ENCODE results near the gene GOLM1.

Gene GOLM1

GRCh38 chr9:86042199-86042978, 57.0 kb downstream of the GOLM1 start:
- H4K20me1 ChIP-seq (ENCODE audit: insufficient read depth, low read length), result no peaks in the 10 kb centered on the region
- H2AFZ ChIP-seq (ENCODE audit: low read length), result no peak overlapping the region
- no peak overlapping the region for H3K27ac ChIP-seq (ENCODE audit: low read length)
- no peaks in the 10 kb centered on the region for H3K79me2 ChIP-seq (ENCODE audit: low read length)
- H3K4me3 ChIP-seq (ENCODE audit: low read length), result no peak overlapping the region
- DNase-seq, result no peak
- H3K4me1 ChIP-seq (ENCODE audit: low read length), result no peaks in the 10 kb centered on the region
- H3F3A ChIP-seq (ENCODE audit: insufficient read depth, low read length), result no peaks in the 10 kb centered on the region
- no peaks in the 10 kb centered on the region for H3K9me3 ChIP-seq (replicated peaks; ENCODE audit: insufficient read depth, low read length)
- no peaks in the 10 kb centered on the region for H3K27me3 ChIP-seq (replicated peaks; ENCODE audit: insufficient read depth, low read length)
- H3K9me2 ChIP-seq (replicated peaks; ENCODE audit: insufficient read depth, low read length), result no peaks in the 10 kb centered on the region
- H3K9ac ChIP-seq (ENCODE audit: low read length), result no peak overlapping the region
- H3K4me2 ChIP-seq (ENCODE audit: low read depth, low read length), result no peak overlapping the region
- TF ChIP-seq CTCF (IDR thresholded peaks at IDR 0.05; ENCODE audit: low read length) (no peak), EZH2 (optimal IDR thresholded peaks at IDR 0.05; ENCODE audit: low read depth, low read length) (no peak), EZH2phosphoT487 (IDR thresholded peaks at IDR 0.05; ENCODE audit: low read length) (no peak)
- H3K36me3 ChIP-seq (replicated peaks; ENCODE audit: insufficient read depth, low read length), result no peaks in the 10 kb centered on the region

GRCh38 chr9:86041311-86041741, 58.0 kb downstream of the GOLM1 start:
- no peak for TF ChIP-seq EZH2phosphoT487 (IDR thresholded peaks at IDR 0.05; ENCODE audit: low read length)
- no peak for TF ChIP-seq CTCF (IDR thresholded peaks at IDR 0.05; ENCODE audit: low read length)
- Histone ChIP-seq H3K9me2 (replicated peaks; ENCODE audit: insufficient read depth, low read length) (no peaks in the 10 kb centered on the region), H2AFZ (ENCODE audit: low read length) (no peak overlapping the region), H3K36me3 (replicated peaks; ENCODE audit: insufficient read depth, low read length) (no peaks in the 10 kb centered on the region), H3K27me3 (replicated peaks; ENCODE audit: insufficient read depth, low read length) (no peaks in the 10 kb centered on the region), H4K20me1 (ENCODE audit: insufficient read depth, low read length) (no peaks in the 10 kb centered on the region), H3K27ac (ENCODE audit: low read length) (no peak overlapping the region), H3K4me1 (ENCODE audit: low read length) (no peaks in the 10 kb centered on the region), H3K4me2 (ENCODE audit: low read depth, low read length) (no peak overlapping the region), H3F3A (ENCODE audit: insufficient read depth, low read length) (no peaks in the 10 kb centered on the region), H3K4me3 (ENCODE audit: low read length) (no peak overlapping the region), H3K9ac (ENCODE audit: low read length) (no peak overlapping the region), H3K79me2 (ENCODE audit: low read length) (no peaks in the 10 kb centered on the region), H3K9me3 (replicated peaks; ENCODE audit: insufficient read depth, low read length) (no peaks in the 10 kb centered on the region)
- DNase-seq, result no peak

- Histone ChIP-seq H4K20me1 (ENCODE audit: insufficient read depth, low read length) (no peaks in the 10 kb centered on the region), H2AFZ (ENCODE audit: low read length) (no peak overlapping the region), H3K4me2 (ENCODE audit: low read depth, low read length) (no peak overlapping the region), H3K4me3 (ENCODE audit: low read length) (no peak overlapping the region), H3K4me1 (ENCODE audit: low read length) (no peaks in the 10 kb centered on the region), H3K9ac (ENCODE audit: low read length) (no peak overlapping the region), H3K79me2 (ENCODE audit: low read length) (no peaks in the 10 kb centered on the region), H3K9me2 (replicated peaks; ENCODE audit: insufficient read depth, low read length) (no peaks in the 10 kb centered on the region), H3K27ac (ENCODE audit: low read length) (no peak overlapping the region), H3K27me3 (replicated peaks; ENCODE audit: insufficient read depth, low read length) (no peaks in the 10 kb centered on the region), H3K9me3 (replicated peaks; ENCODE audit: insufficient read depth, low read length) (no peaks in the 10 kb centered on the region), H3F3A (ENCODE audit: insufficient read depth, low read length) (no peaks in the 10 kb centered on the region), H3K36me3 (replicated peaks; ENCODE audit: insufficient read depth, low read length) (no peaks in the 10 kb centered on the region)
- no peak for TF ChIP-seq EZH2 (optimal IDR thresholded peaks at IDR 0.05; ENCODE audit: low read depth, low read length)
- TF ChIP-seq EZH2phosphoT487 (IDR thresholded peaks at IDR 0.05; ENCODE audit: low read length), result no peak
- no peak for TF ChIP-seq CTCF (IDR thresholded peaks at IDR 0.05; ENCODE audit: low read length)
- no peak for DNase-seq
Measured at GRCh38 chr9:86040861-86041155, 58.5 kb downstream of the GOLM1 start.

All from MM.1S (cell line).